T-cell (primary cell): ENCODE data around the gene ZNF699. TPM values are rescaled to one million over a fixed set of nuclear protein-coding genes. Genes with fewer than 3 reads are reported as not detected.

Source experiments
- ATAC-seq, 4 experiments: fragments of 200-7000 bp in 3 of 4; fragments of 150-1000 bp in 1 of 4; cut with Tn5 transposase; replicated peaks in 1 of 4; 1 replicate in 3 of 4; 2 replicates in 1 of 4; pipeline ENCODE4 v1.10.0; 2021; ENCODE audit warnings: moderate library complexity in 3 of 4, mild to moderate bottlenecking in 2 of 4, moderate number of reproducible peaks in 1 of 4
- CTCF ChIA-PET, 2 donors: fragments of 300-600 bp; sonication (Branson Sonifier 250); formaldehyde crosslinking; loops; one replicate each; lab custom pipeline; 2022; ENCODE audit warnings: antibody characterized with exemption in 2 of 2; lab: Charles Lee
- POLR2A ChIA-PET, 2 donors: fragments of 300-600 bp; sonication (Branson Sonifier 250); formaldehyde crosslinking; loops; one replicate each; lab custom pipeline; 2022; ENCODE audit warnings: antibody characterized with exemption in 2 of 2; lab: Charles Lee
- DNase-seq, 35 experiments: peaks; one replicate each; pipeline versions ENCODE4 v3.0.0 to v3.0.0-alpha.2; 2013 to 2023
- H3K27ac ChIP-seq: one replicate; pipeline ENCODE4 v1.5.1; 2013; ENCODE audit warnings: low read length
- H3K27me3 ChIP-seq, 2 experiments: replicated peaks in 1 of 2; 1 replicate in 1 of 2; 2 replicates in 1 of 2; pipeline versions ENCODE4 v1.6.1 to v1.7.0; 2013; ENCODE audit warnings: low read length in 1 of 2, mixed read lengths in 1 of 2; ENCODE audit not compliant: control insufficient read depth in 2 of 2, insufficient read depth in 2 of 2; ENCODE audit errors: extremely low read depth in 1 of 2
- H3K36me3 ChIP-seq, 2 donors: 1 replicate in 1 of 2; 2 replicates in 1 of 2; pipeline versions ENCODE4 v1.6.1 to v1.7.0; 2013; ENCODE audit warnings: low read length in 1 of 2; ENCODE audit not compliant: control insufficient read depth in 2 of 2, insufficient read depth in 1 of 2; ENCODE audit errors: extremely low read depth in 1 of 2
- H3K4me1 ChIP-seq, 2 experiments: 1 replicate in 1 of 2; 2 replicates in 1 of 2; pipeline versions ENCODE4 v1.6.1 to v1.7.0; 2013; ENCODE audit warnings: low read length in 2 of 2, mixed read lengths in 1 of 2; ENCODE audit not compliant: insufficient read depth in 2 of 2, control insufficient read depth in 1 of 2; ENCODE audit errors: extremely low read depth in 1 of 2
- H3K4me3 ChIP-seq, 2 donors: 1 replicate in 1 of 2; 2 replicates in 1 of 2; pipeline versions ENCODE4 v1.5.1 to v1.7.0; 2013; ENCODE audit warnings: mild to moderate bottlenecking in 2 of 2, low read length in 1 of 2, moderate library complexity in 1 of 2; ENCODE audit not compliant: control insufficient read depth in 1 of 2; ENCODE audit errors: extremely low read depth in 1 of 2
- H3K9me3 ChIP-seq: 2 replicates; pipeline ENCODE4 v1.7.0; 2013
- H3K27ac Mint-ChIP-seq, 2 donors: one replicate each; pipeline ENCODE4 v1.8.0; 2020 to 2021; ENCODE audit warnings: mild to moderate bottlenecking in 2 of 2, mixed read lengths in 2 of 2
- H3K27me3 Mint-ChIP-seq, 2 donors: one replicate each; pipeline ENCODE4 v1.8.0; 2021 to 2022; ENCODE audit warnings: mixed read lengths in 2 of 2
- H3K36me3 Mint-ChIP-seq: one replicate; pipeline ENCODE4 v1.8.0; 2021; ENCODE audit warnings: mixed read lengths
- H3K4me1 Mint-ChIP-seq, 3 donors: one replicate each; pipeline ENCODE4 v1.8.0; 2020 to 2022; ENCODE audit warnings: mixed read lengths in 3 of 3, mild to moderate bottlenecking in 1 of 3
- H3K4me3 Mint-ChIP-seq, 3 donors: one replicate each; pipeline ENCODE4 v1.8.0; 2020 to 2022; ENCODE audit warnings: mild to moderate bottlenecking in 3 of 3, mixed read lengths in 3 of 3, moderate library complexity in 3 of 3
- H3K9me3 Mint-ChIP-seq, 3 donors: one replicate each; pipeline ENCODE4 v1.8.0; 2020 to 2022; ENCODE audit warnings: mixed read lengths in 3 of 3
- WGBS: methylation state at CpG from one replicate; pipeline ENCODE4 v1.1.5; 2013; ENCODE audit warnings: missing lambda C conversion rate; ENCODE audit not compliant: insufficient coverage; 5-methylcytosine and 5-hydroxymethylcytosine counted together
- total RNA-seq, 35 experiments: library from RNA in 6 of 35; stranded (reverse) in 6 of 35; fragments of 120-200 nt in 1 of 35; gene quantifications; one replicate each; pipeline versions ENCODE4 v1.2.1 to v1.2.4 and lab custom pipeline; 2013 to 2026

Gene ZNF699
- 10 to 100 TPM; 11.3 to 23.0 (median 17.9) TPM for total RNA-seq
- total RNA-seq (2013) = 18.6 TPM
- 12.8 to 61.9 (median 25.6) reads per million in 29 experiments for total RNA-seq (lab: John Stamatoyannopoulos, UW)

GRCh38 chr19:9309139-9309973 lies at the start of gene ZNF699:
Gene ZNF699 (minus strand): TSS chr19:9309838. CDS start chr19:9305119, 4,719 bp downstream.
- ChIA-PET POLR2A (interaction anchor here (0.5 to 0.6 kb wide), 2 partner anchors 17 to 459 kb away, joined by 3 to 6 read pairs; no protein-coding TSS in a partner anchor), CTCF (interaction anchor here in 1 of 2 donors (0.6 kb wide), 1 partner anchor 124 kb away, joined by 3 read pairs; no protein-coding TSS in a partner anchor)
- no peaks in the 10 kb centered on the region for H3K27me3 Mint-ChIP-seq
- peak within 1 kb of the TSS; percentile 87 to 89 (median 88) for H3K4me3 Mint-ChIP-seq
- Histone ChIP-seq H3K27me3 (no peaks in the 10 kb centered on the region), H3K36me3 (peaks cover 3 to 11% of the 10 kb centered on the region in 2 donors), H3K27ac (peak within 1 kb of the TSS; percentile 74), H3K4me1 (peaks cover 9 to 17% of the 10 kb centered on the region in 2 experiments), H3K4me3 (peak within 1 kb of the TSS; percentile 80 to 97), H3K9me3 (no peaks in the 10 kb centered on the region)
- peak; percentile 95 to 98 (median 97) for DNase-seq
- peaks cover 29 to 37% (median 35%) of the 10 kb centered on the region in 3 donors for H3K4me1 Mint-ChIP-seq
- peaks cover 0 to 16% (median 6%) of the 10 kb centered on the region in 3 donors for H3K9me3 Mint-ChIP-seq
- 1% methylated on average over 59 of the region's 63 CpGs for WGBS
- peak; percentile 90 to 95 (median 92) for ATAC-seq
- H3K27ac Mint-ChIP-seq = peak within 1 kb of the TSS; percentile 92 to 95
- H3K36me3 Mint-ChIP-seq = peaks cover 24% of the 10 kb centered on the region

- H3K27ac ChIP-seq = no peak overlapping the region
- H3K27me3 ChIP-seq = no peaks in the 10 kb centered on the region
- Mint-ChIP-seq H3K4me1 (no peaks in the 10 kb centered on the region), H3K9me3 (peaks cover under 1 to 39% (median 35%) of the 10 kb centered on the region in 3 donors), H3K27ac (no peak overlapping the region), H3K27me3 (no peaks in the 10 kb centered on the region), H3K4me3 (no peak overlapping the region), H3K36me3 (peaks cover 49% of the 10 kb centered on the region)
- ATAC-seq (no peak), DNase-seq (no peak)
- H3K36me3 ChIP-seq = no peaks in the 10 kb centered on the region
- ChIA-PET CTCF (no interaction called here), POLR2A (no interaction called here)
- H3K4me1 ChIP-seq = no peaks in the 10 kb centered on the region
- H3K4me3 ChIP-seq = no peak overlapping the region
- peaks cover 11% of the 10 kb centered on the region for H3K9me3 ChIP-seq
- no CpG with 5 or more reads among the region's 2 CpGs for WGBS
Observed at GRCh38 chr19:9354651-9355050, 45.0 kb upstream of the ZNF699 start.

GRCh38 chr19:9353011-9353410 lies 43.4 kb upstream of the ZNF699 start:
- peaks cover 0 to 7% of the 10 kb centered on the region in 2 donors for H3K36me3 ChIP-seq
- Mint-ChIP-seq H3K4me1 (no peaks in the 10 kb centered on the region), H3K9me3 (peaks cover 3 to 46% (median 39%) of the 10 kb centered on the region in 3 donors), H3K4me3 (no peak overlapping the region), H3K27me3 (no peaks in the 10 kb centered on the region), H3K27ac (no peak overlapping the region), H3K36me3 (peaks cover 55% of the 10 kb centered on the region)
- H3K4me1 ChIP-seq = no peaks in the 10 kb centered on the region
- H3K9me3 ChIP-seq = peaks cover 10% of the 10 kb centered on the region
- DNase-seq = no peak
- ChIA-PET CTCF (interaction anchor here in 1 of 2 donors (0.6 kb wide), 1 partner anchor 200 kb away, joined by 4 read pairs; no protein-coding TSS in a partner anchor), POLR2A (no interaction called here)
- no peak for ATAC-seq
- no peak overlapping the region for H3K4me3 ChIP-seq
- no peaks in the 10 kb centered on the region for H3K27me3 ChIP-seq
- H3K27ac ChIP-seq = no peak overlapping the region

GRCh38 chr19:9352505-9352904 lies 42.9 kb upstream of the ZNF699 start:
- CTCF ChIA-PET = interaction anchor here in 1 of 2 donors (0.7 kb wide), 1 partner anchor 399 kb away, joined by 4 read pairs; no protein-coding TSS in a partner anchor
- Histone ChIP-seq H3K27me3 (no peaks in the 10 kb centered on the region), H3K27ac (no peak overlapping the region), H3K4me3 (no peak overlapping the region), H3K4me1 (no peaks in the 10 kb centered on the region), H3K36me3 (peaks cover 0 to 7% of the 10 kb centered on the region in 2 donors), H3K9me3 (peaks cover 10% of the 10 kb centered on the region)
- Mint-ChIP-seq H3K4me3 (no peak overlapping the region), H3K4me1 (no peaks in the 10 kb centered on the region), H3K9me3 (peaks cover 3 to 43% (median 40%) of the 10 kb centered on the region in 3 donors), H3K36me3 (peaks cover 53% of the 10 kb centered on the region), H3K27me3 (no peaks in the 10 kb centered on the region), H3K27ac (no peak overlapping the region)
- POLR2A ChIA-PET = interaction anchor here in 1 of 2 donors (0.7 kb wide), 1 partner anchor 42 kb away, joined by 4 read pairs; no protein-coding TSS in a partner anchor
- no CpG with 5 or more reads among the region's 2 CpGs for WGBS
- no peak for DNase-seq
- ATAC-seq = no peak

- Mint-ChIP-seq H3K36me3 (peaks cover 66% of the 10 kb centered on the region), H3K27me3 (no peaks in the 10 kb centered on the region), H3K27ac (no peak overlapping the region), H3K9me3 (peaks cover 11 to 62% (median 47%) of the 10 kb centered on the region in 3 donors), H3K4me1 (no peaks in the 10 kb centered on the region), H3K4me3 (no peak overlapping the region)
- Histone ChIP-seq H3K36me3 (peaks cover 0 to 7% of the 10 kb centered on the region in 2 donors), H3K27me3 (no peaks in the 10 kb centered on the region), H3K4me3 (no peak overlapping the region), H3K9me3 (peaks cover 20% of the 10 kb centered on the region), H3K4me1 (no peaks in the 10 kb centered on the region), H3K27ac (no peak overlapping the region)
- WGBS = 96% methylated on average over 19 of the region's 22 CpGs
- ATAC-seq = no peak
- ChIA-PET CTCF (no interaction called here), POLR2A (no interaction called here)
- DNase-seq = no peak
Observed at GRCh38 chr19:9348671-9349070, 39.0 kb upstream of the ZNF699 start.

GRCh38 chr19:9348253-9348652 lies 38.6 kb upstream of the ZNF699 start:
- DNase-seq = no peak
- H3K36me3 Mint-ChIP-seq = peaks cover 70% of the 10 kb centered on the region
- no peak for ATAC-seq

More at GRCh38 chr19:9348253-9348652, 38.6 kb upstream of the ZNF699 start:
- H3K36me3 ChIP-seq = peaks cover 2 to 11% of the 10 kb centered on the region in 2 donors
- POLR2A ChIA-PET = no interaction called here
- no peak overlapping the region for H3K4me3 Mint-ChIP-seq
- peaks cover 11 to 65% (median 51%) of the 10 kb centered on the region in 3 donors for H3K9me3 Mint-ChIP-seq
- no CpG with 5 or more reads among the region's 3 CpGs for WGBS
- H3K9me3 ChIP-seq = peaks cover 24% of the 10 kb centered on the region
- H3K27ac Mint-ChIP-seq = no peak overlapping the region
- H3K4me1 Mint-ChIP-seq = no peaks in the 10 kb centered on the region
- H3K4me1 ChIP-seq = no peaks in the 10 kb centered on the region
- CTCF ChIA-PET = no interaction called here
- H3K27me3 ChIP-seq = no peaks in the 10 kb centered on the region
- peak overlapping the region in 1 of 2 donors; percentile 6 for H3K4me3 ChIP-seq
- no peaks in the 10 kb centered on the region for H3K27me3 Mint-ChIP-seq
- no peak overlapping the region for H3K27ac ChIP-seq
